Measurements from ENCODE around the gene CSNK2A3.
A peak's percentile ranks its signal among the peaks of the same experiment; 100 is the strongest.
"Not testable (repeated sequence)": the region's sequence is repeated elsewhere in the genome, so short reads cannot be mapped to it uniquely, and the experiment has no call there.

The CSNK2A3 gene

GRCh38 chr11:11352878-11353277 lies at the start of gene CSNK2A3:
Gene CSNK2A3 (minus strand): TSS chr11:11353250. CDS start chr11:11353119, 131 bp downstream.
- DNase-seq (ENCODE audit: extremely low spot score, insufficient read length, low read depth): not testable (repeated sequence)
- FAIRE-seq: peak; percentile 49

GRCh38 chr11:11401960-11402535 lies 49.0 kb upstream of the CSNK2A3 start:
- DNase-seq (ENCODE audit: extremely low spot score, insufficient read length, low read depth) (no peak), FAIRE-seq (no peak)

GRCh38 chr11:11400635-11401232 lies 47.7 kb upstream of the CSNK2A3 start:
- DNase-seq (ENCODE audit: extremely low spot score, insufficient read length, low read depth): no peak
- no peak for FAIRE-seq

- FAIRE-seq (no peak), DNase-seq (ENCODE audit: extremely low spot score, insufficient read length, low read depth) (no peak)
Observed at GRCh38 chr11:11400121-11400520, 47.1 kb upstream of the CSNK2A3 start.

GRCh38 chr11:11397781-11398180 lies 44.7 kb upstream of the CSNK2A3 start:
- FAIRE-seq: no peak
- DNase-seq (ENCODE audit: extremely low spot score, insufficient read length, low read depth): no peak

- no peak for FAIRE-seq
Observed at GRCh38 chr11:11397036-11397415, 44.0 kb upstream of the CSNK2A3 start.

GRCh38 chr11:11396301-11397035 lies 43.4 kb upstream of the CSNK2A3 start:
- FAIRE-seq (no peak), DNase-seq (ENCODE audit: extremely low spot score, insufficient read length, low read depth) (no peak)

More at GRCh38 chr11:11397036-11397415, 44.0 kb upstream of the CSNK2A3 start:
- no peak for DNase-seq (ENCODE audit: extremely low spot score, insufficient read length, low read depth)

GRCh38 chr11:11395126-11395525 lies 42.1 kb upstream of the CSNK2A3 start:
- no peak for FAIRE-seq
- DNase-seq (ENCODE audit: extremely low spot score, insufficient read length, low read depth): no peak

- DNase-seq (ENCODE audit: extremely low spot score, insufficient read length, low read depth) (no peak), FAIRE-seq (no peak)
Observed at GRCh38 chr11:11394241-11394640, 41.2 kb upstream of the CSNK2A3 start.

GRCh38 chr11:11391796-11392463 lies 38.9 kb upstream of the CSNK2A3 start:
- DNase-seq (ENCODE audit: extremely low spot score, insufficient read length, low read depth): no peak
- FAIRE-seq: no peak

GRCh38 chr11:11391169-11391568 lies 38.1 kb upstream of the CSNK2A3 start:
- FAIRE-seq (no peak), DNase-seq (ENCODE audit: extremely low spot score, insufficient read length, low read depth) (no peak)

- DNase-seq (ENCODE audit: extremely low spot score, insufficient read length, low read depth): no peak
Observed at GRCh38 chr11:11390068-11390771, 37.2 kb upstream of the CSNK2A3 start.

GRCh38 chr11:11389238-11389637 lies 36.2 kb upstream of the CSNK2A3 start:
- FAIRE-seq (no peak), DNase-seq (ENCODE audit: extremely low spot score, insufficient read length, low read depth) (no peak)

More at GRCh38 chr11:11390068-11390771, 37.2 kb upstream of the CSNK2A3 start:
- FAIRE-seq: no peak

- DNase-seq (ENCODE audit: extremely low spot score, insufficient read length, low read depth) (no peak), FAIRE-seq (no peak)
Observed at GRCh38 chr11:11387622-11388305, 34.7 kb upstream of the CSNK2A3 start.

- FAIRE-seq (no peak), DNase-seq (ENCODE audit: extremely low spot score, insufficient read length, low read depth) (no peak)
Observed at GRCh38 chr11:11387207-11387606, 34.2 kb upstream of the CSNK2A3 start.

GRCh38 chr11:11384829-11385228 lies 31.8 kb upstream of the CSNK2A3 start:
- FAIRE-seq (no peak), DNase-seq (ENCODE audit: extremely low spot score, insufficient read length, low read depth) (no peak)

GRCh38 chr11:11383995-11384394 lies 30.9 kb upstream of the CSNK2A3 start:
- DNase-seq (ENCODE audit: extremely low spot score, insufficient read length, low read depth) (no peak), FAIRE-seq (no peak)

GRCh38 chr11:11382858-11383532 lies 29.9 kb upstream of the CSNK2A3 start:
- DNase-seq (ENCODE audit: extremely low spot score, insufficient read length, low read depth) (no peak), FAIRE-seq (no peak)

GRCh38 chr11:11381471-11382105 lies 28.5 kb upstream of the CSNK2A3 start:
- no peak for FAIRE-seq
- no peak for DNase-seq (ENCODE audit: extremely low spot score, insufficient read length, low read depth)
